Activated CD4-positive, alpha-beta T cell treated with anti-CD3 and anti-CD28 coated beads for 48 hours (primary cell): ENCODE data around the gene TAP2.
A peak's percentile ranks its signal among the peaks of the same experiment; 100 is the strongest.
"Not testable (repeated sequence)": the region's sequence is repeated elsewhere in the genome, so short reads cannot be mapped to it uniquely, and the experiment has no call there.

ENCODE experiments used
- DNase-seq: peaks from one replicate; pipeline ENCODE4 v3.0.0-alpha.2; 2020

TAP2 gene

GRCh38 chr6:32838114-32838958 is at the start of gene TAP2:
Gene TAP2, minus strand, starts transcription at chr6:32838739. Its CDS starts 506 bp downstream, at chr6:32838233.
- DNase-seq, result peak; percentile 98

- DNase-seq, result no peak
Measured at GRCh38 chr6:32887616-32888015, 49.1 kb upstream of the TAP2 start.

GRCh38 chr6:32886681-32887383 is 48.3 kb upstream of the TAP2 start:
- no peak for DNase-seq

- no peak for DNase-seq
Measured at GRCh38 chr6:32885698-32886286, 47.3 kb upstream of the TAP2 start.

GRCh38 chr6:32883789-32884188 is 45.2 kb upstream of the TAP2 start:
- DNase-seq, result no peak

- no peak for DNase-seq
Measured at GRCh38 chr6:32882879-32883250, 44.3 kb upstream of the TAP2 start.

- DNase-seq, result not testable (repeated sequence)
Measured at GRCh38 chr6:32880962-32881361, 42.4 kb upstream of the TAP2 start.

- no peak for DNase-seq
Measured at GRCh38 chr6:32879691-32880090, 41.2 kb upstream of the TAP2 start.

GRCh38 chr6:32876603-32877002 is 38.1 kb upstream of the TAP2 start:
- DNase-seq, result no peak

GRCh38 chr6:32873947-32874346 is 35.4 kb upstream of the TAP2 start:
- not testable (repeated sequence) for DNase-seq

GRCh38 chr6:32868257-32868788 is 29.8 kb upstream of the TAP2 start:
- peak; percentile 92 for DNase-seq

- no peak for DNase-seq
Measured at GRCh38 chr6:32867554-32868256, 29.2 kb upstream of the TAP2 start.

GRCh38 chr6:32867022-32867477 is 28.5 kb upstream of the TAP2 start:
- DNase-seq, result no peak

GRCh38 chr6:32865724-32866443 is 27.3 kb upstream of the TAP2 start:
- DNase-seq, result no peak

GRCh38 chr6:32862725-32863124 is 24.2 kb upstream of the TAP2 start:
- DNase-seq, result no peak

- DNase-seq, result no peak
Measured at GRCh38 chr6:32860674-32861073, 22.1 kb upstream of the TAP2 start.

GRCh38 chr6:32858194-32858593 is 19.7 kb upstream of the TAP2 start:
- no peak for DNase-seq

GRCh38 chr6:32857156-32857891 is 18.8 kb upstream of the TAP2 start:
- DNase-seq, result no peak

- no peak for DNase-seq
Measured at GRCh38 chr6:32855467-32856174, 17.1 kb upstream of the TAP2 start.

- peak; percentile 71 for DNase-seq
Measured at GRCh38 chr6:32854376-32855178, 16.0 kb upstream of the TAP2 start.
